ENCODE data around the gene RBM15.

Gene RBM15

GRCh38 chr1:110338886-110339406 is at the start of gene RBM15:
RBM15 (plus strand) TSS chr1:110339377; CDS start chr1:110339406, 29 bp downstream.
- DNase-seq: peak; percentile 93

- no peak for DNase-seq
These were observed 47.7 kb upstream of the RBM15 start for GRCh38 chr1:110291241-110292030.

GRCh38 chr1:110292031-110292741 is 47.0 kb upstream of the RBM15 start:
- DNase-seq: no peak

- DNase-seq: no peak
These were observed 45.5 kb upstream of the RBM15 start for GRCh38 chr1:110293601-110294104.

- no peak for DNase-seq
These were observed 44.9 kb upstream of the RBM15 start for GRCh38 chr1:110294308-110294707.

GRCh38 chr1:110298991-110299390 is 40.2 kb upstream of the RBM15 start:
- no peak for DNase-seq

- DNase-seq: no peak
These were observed 38.6 kb upstream of the RBM15 start for GRCh38 chr1:110300412-110301085.

GRCh38 chr1:110302836-110303235 is 36.3 kb upstream of the RBM15 start:
- no peak for DNase-seq

- DNase-seq: no peak
These were observed 33.2 kb upstream of the RBM15 start for GRCh38 chr1:110305900-110306420.

- DNase-seq: no peak
These were observed 31.8 kb upstream of the RBM15 start for GRCh38 chr1:110307239-110307974.

- no peak for DNase-seq
These were observed 30.9 kb upstream of the RBM15 start for GRCh38 chr1:110308247-110308646.

- DNase-seq: no peak
These were observed 30.0 kb upstream of the RBM15 start for GRCh38 chr1:110309139-110309538.

GRCh38 chr1:110309767-110310166 is 29.4 kb upstream of the RBM15 start:
- no peak for DNase-seq

- no peak for DNase-seq
These were observed 28.9 kb upstream of the RBM15 start for GRCh38 chr1:110310300-110310699.

GRCh38 chr1:110312188-110313121 is 26.7 kb upstream of the RBM15 start:
- DNase-seq: peak; percentile 69

- no peak for DNase-seq
These were observed 22.4 kb upstream of the RBM15 start for GRCh38 chr1:110316735-110317134.

- no peak for DNase-seq
These were observed 21.1 kb upstream of the RBM15 start for GRCh38 chr1:110318046-110318445.

GRCh38 chr1:110319332-110320167 is 19.6 kb upstream of the RBM15 start:
- no peak for DNase-seq

GRCh38 chr1:110320168-110320518 is 19.0 kb upstream of the RBM15 start:
- no peak for DNase-seq

GRCh38 chr1:110321045-110321444 is 18.1 kb upstream of the RBM15 start:
- no peak for DNase-seq

Measured in activated CD4-positive, alpha-beta T cell treated with anti-CD3 and anti-CD28 coated beads, Interleukin-2, amount 50 U/mL, for 1 hour (primary cell).